ENCODE results near the gene RB1. TPM values are rescaled to one million over a fixed set of nuclear protein-coding genes. Genes with fewer than 3 reads are reported as not detected.
"Not testable (repeated sequence)": the region's sequence is repeated elsewhere in the genome, so short reads cannot be mapped to it uniquely, and the experiment has no call there.

The RB1 gene
- total RNA-seq, 2 experiments from 2014 or later: 33.5 to 84.4 TPM

- ChIA-PET POLR2A (interaction anchor here (0.7 to 1.9 kb wide), 3 partner anchors 16 to 39 kb away, joined by 3 to 5 read pairs (median 3); no protein-coding TSS in a partner anchor), CTCF (ENCODE audit: unreplicated experiment) (no interaction called here)
- Histone ChIP-seq H3K9me2 (ENCODE audit: insufficient read depth, low read length) (no peaks in the 10 kb centered on the region), H3K36me3 (ENCODE audit: insufficient read depth, low read length) (peaks cover 54% of the 10 kb centered on the region), H3K4me1 (ENCODE audit: insufficient read depth, low read length, poor library complexity, severe bottlenecking) (no peaks in the 10 kb centered on the region), H3K4me2 (ENCODE audit: low read length) (no peak overlapping the region), H4K20me1 (ENCODE audit: insufficient read depth, low read length) (no peaks in the 10 kb centered on the region), H3K27ac (ENCODE audit: low read depth, low read length, poor library complexity, severe bottlenecking) (no peak overlapping the region), H3K9me3 (ENCODE audit: low read length) (no peaks in the 10 kb centered on the region; the same call in 1 of the 2 replicates), H2AFZ (ENCODE audit: low read length) (no peak overlapping the region), H3K4me3 (ENCODE audit: low read depth, low read length, poor library complexity, severe bottlenecking) (no peak overlapping the region), H3K79me2 (ENCODE audit: insufficient read depth, low read depth, low read length) (no peaks in the 10 kb centered on the region)
- no peak for DNase-seq (ENCODE audit: low spot score)
- intact Hi-C loops (cut with micrococcal nuclease; ENCODE audit: unreplicated experiment): no loop called here
- TF ChIP-seq EZH2phosphoT487 (IDR thresholded peaks at IDR 0.05; ENCODE audit: borderline replicate concordance, low read depth, low read length) (no peak), CTCF (conservative IDR thresholded peaks at IDR 0.05; ENCODE audit: low read length) (no peak)
- BruUV-seq (replicated peaks): no TSS peak
These were observed 111.0 kb downstream of the RB1 start for GRCh38 chr13:48414501-48414900.

- H3K4me2 ChIP-seq (ENCODE audit: low read length): no peak overlapping the region
- H3K9me3 ChIP-seq (ENCODE audit: low read length): no peaks in the 10 kb centered on the region; the same call in 1 of the 2 replicates
- no peak overlapping the region for H3K4me3 ChIP-seq (ENCODE audit: low read depth, low read length, poor library complexity, severe bottlenecking)
- no peak overlapping the region for H2AFZ ChIP-seq (ENCODE audit: low read length)
- no TSS peak for BruUV-seq (replicated peaks)
- no peaks in the 10 kb centered on the region for H3K79me2 ChIP-seq (ENCODE audit: insufficient read depth, low read depth, low read length)
- intact Hi-C loops (cut with micrococcal nuclease; ENCODE audit: unreplicated experiment): no loop called here
- H3K36me3 ChIP-seq (ENCODE audit: insufficient read depth, low read length): peaks cover 48% of the 10 kb centered on the region
- TF ChIP-seq CTCF (conservative IDR thresholded peaks at IDR 0.05; ENCODE audit: low read length) (no peak), EZH2phosphoT487 (IDR thresholded peaks at IDR 0.05; ENCODE audit: borderline replicate concordance, low read depth, low read length) (no peak)
- ChIA-PET POLR2A (interaction anchor here (0.6 kb wide), 1 partner anchor 268 kb away, joined by 4 read pairs; no protein-coding TSS in a partner anchor), CTCF (ENCODE audit: unreplicated experiment) (no interaction called here)
- no peaks in the 10 kb centered on the region for H3K9me2 ChIP-seq (ENCODE audit: insufficient read depth, low read length)
- H3K4me1 ChIP-seq (ENCODE audit: insufficient read depth, low read length, poor library complexity, severe bottlenecking): no peaks in the 10 kb centered on the region
- no peak for DNase-seq (ENCODE audit: low spot score)
- no peak overlapping the region for H3K27ac ChIP-seq (ENCODE audit: low read depth, low read length, poor library complexity, severe bottlenecking)
- no peaks in the 10 kb centered on the region for H4K20me1 ChIP-seq (ENCODE audit: insufficient read depth, low read length)
These were observed 112.0 kb downstream of the RB1 start for GRCh38 chr13:48415516-48415915.

- DNase-seq (ENCODE audit: low spot score); H3K79me2 ChIP-seq (ENCODE audit: insufficient read depth, low read depth, low read length); H3K9me3 ChIP-seq (ENCODE audit: low read length); H4K20me1 ChIP-seq (ENCODE audit: insufficient read depth, low read length); BruUV-seq (replicated peaks); POLR2A ChIA-PET; H3K9me2 ChIP-seq (ENCODE audit: insufficient read depth, low read length); H3K4me2 ChIP-seq (ENCODE audit: low read length); H3K4me3 ChIP-seq (ENCODE audit: low read depth, low read length, poor library complexity, severe bottlenecking); CTCF ChIA-PET (ENCODE audit: unreplicated experiment); H3K4me1 ChIP-seq (ENCODE audit: insufficient read depth, low read length, poor library complexity, severe bottlenecking); H2AFZ ChIP-seq (ENCODE audit: low read length); H3K27ac ChIP-seq (ENCODE audit: low read depth, low read length, poor library complexity, severe bottlenecking); intact Hi-C loops (cut with micrococcal nuclease; ENCODE audit: unreplicated experiment): not testable (repeated sequence)
- peaks cover 13% of the 10 kb centered on the region for H3K36me3 ChIP-seq (ENCODE audit: insufficient read depth, low read length)
These were observed 118.5 kb downstream of the RB1 start for GRCh38 chr13:48422003-48422402.

Measured in OCI-LY7 (cell line).